Airway epithelial cell (primary cell): Measurements from ENCODE around the gene RFC5. TPM values are rescaled to one million over a fixed set of nuclear protein-coding genes. Genes with fewer than 3 reads are reported as not detected.

ENCODE experiments used
- total RNA-seq: library from RNA; depleted of rRNA; stranded (reverse); fragments of >200 nt; gene quantifications from 2 replicates; pipeline ENCODE4 v1.2.3, GENCODE V29; 2015

The RFC5 gene
- 20.7 and 29.3 TPM in 2 replicates for total RNA-seq

DNA sequence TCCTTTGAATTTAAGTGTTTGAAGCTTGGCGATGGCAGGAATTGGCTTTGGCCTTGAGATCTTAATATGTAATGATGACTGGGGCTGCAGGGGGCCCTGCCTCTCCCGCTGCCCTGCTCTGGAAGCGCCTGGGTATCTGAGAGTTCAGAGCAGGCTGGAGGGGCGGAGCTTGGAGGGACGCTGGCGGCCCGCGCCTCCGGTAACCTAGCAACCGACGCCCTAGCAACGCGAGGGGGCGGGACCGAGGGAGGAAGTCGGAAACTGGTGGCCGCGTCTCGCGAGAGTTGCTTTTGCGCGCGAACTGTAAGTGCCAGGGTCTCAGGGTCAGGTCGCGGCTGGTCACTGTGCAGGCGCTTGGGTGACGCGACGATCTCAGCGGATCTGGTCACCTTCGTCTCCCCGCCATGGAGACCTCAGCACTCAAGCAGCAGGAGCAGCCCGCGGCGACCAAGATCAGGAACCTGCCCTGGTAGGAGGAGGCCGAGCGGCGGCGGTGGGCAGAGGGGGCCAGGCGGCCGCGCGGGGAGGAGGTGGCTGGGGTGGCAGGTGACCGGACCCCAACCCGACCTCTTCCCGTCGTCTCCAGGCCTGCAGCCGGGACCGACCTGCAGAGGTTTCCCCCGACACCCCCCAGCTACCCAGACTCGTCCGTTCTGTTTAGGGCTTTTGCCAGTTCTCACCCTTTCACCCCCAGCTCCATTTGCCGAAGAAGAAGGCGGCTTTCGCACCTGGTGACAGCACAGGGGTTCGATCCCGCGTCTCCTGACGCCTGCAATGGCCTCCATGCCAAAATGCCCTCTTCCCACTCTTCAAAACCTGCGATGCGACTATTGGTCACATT, at the start of gene RFC5:
RFC5 (plus strand) TSS at position 280 of the 841 bp plus-strand sequence; CDS start at position 405, 125 bp downstream.

GRCh38 chr12:117968826-117969659, 47.5 kb upstream of the RFC5 start, which contains the start of gene KSR2:
Gene KSR2 (minus strand): TSS chr12:117968990. CDS start chr12:117968255, 735 bp downstream.

GRCh38 chr12:118061011-118061872, 44.7 kb downstream of the RFC5 start, which contains the start of gene WSB2:
Gene WSB2 (minus strand): TSS chr12:118061179. CDS start chr12:118061048, 131 bp downstream.

Other genes starting within 250 kb of the RFC5 start
- not detected in 2 replicates for gene KSR2, start 47.7 kb upstream of the RFC5 start, total RNA-seq
- 73.9 and 83.2 TPM in 2 replicates for gene WSB2, start 44.5 kb downstream of the RFC5 start, total RNA-seq
- 7.1 and 9.9 TPM in 2 replicates for gene VSIG10, start 87.3 kb downstream of the RFC5 start, total RNA-seq
- gene PEBP1, start 119.4 kb downstream of the RFC5 start, total RNA-seq, result 297 and 327 TPM in 2 replicates